Prostate gland (tissue), 2 donors: ENCODE data around the gene RORC. TPM values are rescaled to one million over a fixed set of nuclear protein-coding genes. Genes with fewer than 3 reads are reported as not detected.

Experiments
- DNase-seq: peaks from one replicate; pipeline ENCODE4 v3.0.0-alpha.2; 2019; ENCODE audit warnings: low spot score
- H3K27ac ChIP-seq, 2 donors: fragments of 200-600 bp; sonication (generic); 2 replicates each; pipeline ENCODE4 v1.5.1; 2017 to 2019
- H3K27me3 ChIP-seq: fragments of 200-600 bp; sonication (generic); replicated peaks from 2 replicates; pipeline ENCODE4 v1.5.1; 2019; ENCODE audit not compliant: insufficient read depth
- H3K36me3 ChIP-seq, 2 donors: fragments of 200-600 bp; sonication (generic); 1 replicate in 1 of 2; 2 replicates in 1 of 2; pipeline versions ENCODE4 v1.5.1 to v1.8.1; 2017 to 2019
- H3K4me1 ChIP-seq: fragments of 200-600 bp; sonication (generic); replicated peaks from 2 replicates; pipeline ENCODE4 v1.5.1; 2019
- H3K4me3 ChIP-seq, 2 donors: fragments of 200-600 bp; sonication (generic); 2 replicates each; pipeline ENCODE4 v1.5.1; 2017 to 2019
- H3K9me3 ChIP-seq: fragments of 200-600 bp; sonication (generic); 2 replicates; pipeline ENCODE4 v1.5.1; 2017
- CTCF ChIP-seq, 4 experiments: fragments of 200-600 bp in 2 of 4; fragments of 450-650 bp in 2 of 4; sonication (generic) in 2 of 4; IDR thresholded peaks; 1 replicate in 3 of 4; 2 replicates in 1 of 4; pipeline ENCODE4 v1.5.1; 2016 to 2019; ENCODE audit warnings: antibody characterized with exemption in 4 of 4, mild to moderate bottlenecking in 2 of 4, moderate library complexity in 2 of 4
- POLR2A ChIP-seq: fragments of 450-650 bp; IDR thresholded peaks from one replicate; pipeline ENCODE4 v1.6.1; 2016; ENCODE audit warnings: antibody characterized with exemption, mild to moderate bottlenecking
- POLR2AphosphoS5 ChIP-seq: sonication (generic); formaldehyde crosslinking; IDR thresholded peaks from one replicate; pipeline ENCODE4 v1.6.1; 2017; ENCODE audit warnings: antibody characterized with exemption
- WGBS: methylation state at CpG from one replicate; pipeline ENCODE4 v1.1.5; 2018; 5-methylcytosine and 5-hydroxymethylcytosine counted together
- intact Hi-C: fragments of 100-400 bp; cut with DNase I; formaldehyde crosslinking; loops from one replicate; pipeline ENCODE4 v1.14.2; 2022
- total RNA-seq, 2 donors: library from RNA; depleted of rRNA; stranded (reverse); fragments of >200 nt; gene quantifications; one replicate each; pipeline ENCODE4 v1.1.0, GENCODE V29; 2016

Gene RORC
- total RNA-seq, 2 donors from 2014 or later, result 51.8 to 73.2 TPM

GRCh38 chr1:151837884-151838221 lies 6.3 kb upstream of the RORC start:
- Histone ChIP-seq H3K4me3 (peak overlapping the region; percentile 8 to 17), H3K9me3 (no peaks in the 10 kb centered on the region), H3K36me3 (no peaks in the 10 kb centered on the region), H3K27ac (peak overlapping the region; percentile 64 to 68), H3K4me1 (peaks cover 25% of the 10 kb centered on the region), H3K27me3 (no peaks in the 10 kb centered on the region)
- WGBS, result 30% methylated on average over 18 of the region's 26 CpGs
- intact Hi-C loops, result no loop called here
- no peak for DNase-seq
- TF ChIP-seq POLR2A (no peak), CTCF (IDR thresholded peaks at IDR 0.05) (no peak), POLR2AphosphoS5 (no peak)

- Histone ChIP-seq H3K9me3 (no peaks in the 10 kb centered on the region), H3K27me3 (no peaks in the 10 kb centered on the region), H3K4me3 (no peak overlapping the region), H3K27ac (peak overlapping the region; percentile 64 to 68), H3K36me3 (no peaks in the 10 kb centered on the region), H3K4me1 (peaks cover 25% of the 10 kb centered on the region)
- intact Hi-C loops, result no loop called here
- no peak for DNase-seq
- WGBS, result 60% methylated on average over 3 of the region's 3 CpGs
- TF ChIP-seq CTCF (IDR thresholded peaks at IDR 0.05), result no peak
- TF ChIP-seq POLR2AphosphoS5, result no peak
- TF ChIP-seq POLR2A, result no peak
These were observed 5.6 kb upstream of the RORC start for GRCh38 chr1:151837197-151837596.

- Histone ChIP-seq H3K27ac (peak overlapping the region; percentile 64 to 68), H3K27me3 (no peaks in the 10 kb centered on the region), H3K4me1 (peaks cover 25% of the 10 kb centered on the region), H3K36me3 (no peaks in the 10 kb centered on the region), H3K9me3 (no peaks in the 10 kb centered on the region), H3K4me3 (no peak overlapping the region)
- intact Hi-C loops, result no loop called here
- 95% methylated on average over 7 of the region's 7 CpGs for WGBS
- no peak for DNase-seq
- no peak for TF ChIP-seq POLR2AphosphoS5
- no peak for TF ChIP-seq CTCF (IDR thresholded peaks at IDR 0.05)
- no peak for TF ChIP-seq POLR2A
These were observed 4.0 kb upstream of the RORC start for GRCh38 chr1:151835596-151835995.

- no peak for TF ChIP-seq CTCF (IDR thresholded peaks at IDR 0.05)
- TF ChIP-seq POLR2A, result no peak
- TF ChIP-seq POLR2AphosphoS5, result no peak
- Histone ChIP-seq H3K27me3 (no peaks in the 10 kb centered on the region), H3K9me3 (no peaks in the 10 kb centered on the region), H3K4me1 (peaks cover 29% of the 10 kb centered on the region), H3K27ac (no peak overlapping the region), H3K36me3 (no peaks in the 10 kb centered on the region), H3K4me3 (no peak overlapping the region)
- DNase-seq, result no peak
- intact Hi-C loops, result no loop called here
- WGBS, result 68% methylated on average over 3 of the region's 3 CpGs
These were observed 2.6 kb upstream of the RORC start for GRCh38 chr1:151834239-151834638.

GRCh38 chr1:151833172-151833900 lies 1.7 kb upstream of the RORC start:
- H3K9me3 ChIP-seq, result no peaks in the 10 kb centered on the region
- no peak for TF ChIP-seq POLR2A
- no peak for TF ChIP-seq POLR2AphosphoS5
- TF ChIP-seq CTCF (IDR thresholded peaks at IDR 0.05), result no peak
- H3K27ac ChIP-seq, result peak overlapping the region; percentile 63 to 89
- intact Hi-C loops, result no loop called here
- DNase-seq, result no peak
- no peaks in the 10 kb centered on the region for H3K27me3 ChIP-seq
- 63% methylated on average over 8 of the region's 8 CpGs for WGBS
- no peaks in the 10 kb centered on the region for H3K36me3 ChIP-seq
- H3K4me3 ChIP-seq, result no peak overlapping the region
- H3K4me1 ChIP-seq, result peaks cover 29% of the 10 kb centered on the region
